Left lung (tissue), 10 donors: ENCODE data around the gene GABRD. TPM values are rescaled to one million over a fixed set of nuclear protein-coding genes. Genes with fewer than 3 reads are reported as not detected.

Experiments used
- ATAC-seq: fragments of 200-7000 bp; cut with Tn5 transposase; one replicate; pipeline ENCODE4 v1.9.1; 2020; ENCODE audit warnings: moderate library complexity
- DNase-seq, 4 donors: peaks; one replicate each; pipeline ENCODE4 v3.0.0-alpha.2; 2013 to 2020
- H3K27ac ChIP-seq, 2 donors: fragments of 200-600 bp; sonication (generic) in 1 of 2; one replicate each; pipeline versions ENCODE4 v1.5.0 to v1.8.0; 2020 to 2021
- H3K27me3 ChIP-seq, 2 donors: fragments of 200-600 bp; sonication (generic) in 1 of 2; one replicate each; pipeline versions ENCODE4 v1.5.0 to v1.8.0; 2020 to 2021
- H3K36me3 ChIP-seq, 2 donors: fragments of 200-600 bp; sonication (generic) in 1 of 2; one replicate each; pipeline versions ENCODE4 v1.5.0 to v1.8.0; 2020 to 2021
- H3K4me1 ChIP-seq, 2 donors: fragments of 200-600 bp; one replicate each; pipeline ENCODE4 v1.8.0; 2021
- H3K4me3 ChIP-seq, 2 donors: fragments of 200-600 bp; sonication (generic) in 1 of 2; one replicate each; pipeline versions ENCODE4 v1.5.0 to v1.8.0; 2020 to 2021; ENCODE audit warnings: mild to moderate bottlenecking in 1 of 2
- H3K9me3 ChIP-seq, 2 donors: fragments of 200-600 bp; sonication (generic) in 1 of 2; one replicate each; pipeline versions ENCODE4 v1.5.0 to v1.8.0; 2020 to 2021
- intact Hi-C, 2 donors: fragments of 100-400 bp; cut with DNase I; formaldehyde crosslinking; loops; one replicate each; pipeline versions ENCODE4 v1.11.2 to v1.14.2; 2022
- polyA plus RNA-seq, 6 donors: library from polyadenylated mRNA; unstranded; fragments of 120-200 nt; gene quantifications; one replicate each; pipeline ENCODE4 v1.2.1, GENCODE V29; 2013; ENCODE audit not compliant: insufficient read length in 6 of 6
- total RNA-seq, 2 donors: library from RNA; stranded (reverse); fragmentation: NEBNext Ultra II Directional; extraction: Animal tissue kit (Norgen Biotek cat#: 25700); gene quantifications; one replicate each; pipeline ENCODE4 v1.2.1, GENCODE V29; 2021
- TF ChIP-seq, protein P1 (sequence below), 2 donors: fragments of 200-600 bp; sonication (generic) in 1 of 2; IDR thresholded peaks; one replicate each; pipeline versions ENCODE4 v1.5.0 to v1.8.0; 2021; ENCODE audit warnings: antibody characterized with exemption in 2 of 2
- donor health status: DM: no; HTN: yes; CAD: no.
- donor health status: DM: no; HTN: no; CAD: no.

The GABRD gene
- total and polyA plus RNA-seq, 8 donors = 0.31 to 14.2 (median 9.3) TPM

DNA sequence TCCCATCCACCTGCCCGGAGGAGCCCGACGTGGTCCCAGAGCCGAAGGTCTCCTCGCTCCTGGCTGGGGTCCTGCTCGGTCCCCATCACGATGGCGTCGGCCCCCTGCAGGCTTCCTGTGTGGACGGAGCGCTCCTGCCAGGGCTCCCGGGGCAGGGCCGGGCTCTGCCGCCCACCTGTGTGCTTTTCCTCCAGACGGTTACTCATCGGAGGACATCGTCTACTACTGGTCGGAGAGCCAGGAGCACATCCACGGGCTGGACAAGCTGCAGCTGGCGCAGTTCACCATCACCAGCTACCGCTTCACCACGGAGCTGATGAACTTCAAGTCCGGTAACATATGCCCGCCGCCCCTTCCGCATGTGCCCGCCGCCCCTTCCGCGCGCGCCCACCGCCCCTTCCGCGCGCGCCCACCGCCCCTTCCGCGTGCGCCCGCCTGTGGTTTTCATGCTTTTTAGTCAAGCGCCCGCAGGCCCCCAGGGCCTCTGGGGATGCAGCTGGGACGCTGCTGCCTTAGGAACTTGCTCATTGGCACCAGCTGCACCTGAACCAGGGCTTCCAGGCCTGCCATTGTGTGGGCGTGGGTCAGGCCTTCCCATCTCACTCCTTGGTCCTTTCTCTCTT is 8.9 kb downstream of the GABRD start:
- peaks cover 0 to 11% of the 10 kb centered on the region in 2 donors for H3K4me1 ChIP-seq
- peaks cover 0 to 69% of the 10 kb centered on the region in 2 donors for H3K27me3 ChIP-seq
- no peaks in the 10 kb centered on the region for H3K36me3 ChIP-seq
- TF ChIP-seq, protein P1, sequence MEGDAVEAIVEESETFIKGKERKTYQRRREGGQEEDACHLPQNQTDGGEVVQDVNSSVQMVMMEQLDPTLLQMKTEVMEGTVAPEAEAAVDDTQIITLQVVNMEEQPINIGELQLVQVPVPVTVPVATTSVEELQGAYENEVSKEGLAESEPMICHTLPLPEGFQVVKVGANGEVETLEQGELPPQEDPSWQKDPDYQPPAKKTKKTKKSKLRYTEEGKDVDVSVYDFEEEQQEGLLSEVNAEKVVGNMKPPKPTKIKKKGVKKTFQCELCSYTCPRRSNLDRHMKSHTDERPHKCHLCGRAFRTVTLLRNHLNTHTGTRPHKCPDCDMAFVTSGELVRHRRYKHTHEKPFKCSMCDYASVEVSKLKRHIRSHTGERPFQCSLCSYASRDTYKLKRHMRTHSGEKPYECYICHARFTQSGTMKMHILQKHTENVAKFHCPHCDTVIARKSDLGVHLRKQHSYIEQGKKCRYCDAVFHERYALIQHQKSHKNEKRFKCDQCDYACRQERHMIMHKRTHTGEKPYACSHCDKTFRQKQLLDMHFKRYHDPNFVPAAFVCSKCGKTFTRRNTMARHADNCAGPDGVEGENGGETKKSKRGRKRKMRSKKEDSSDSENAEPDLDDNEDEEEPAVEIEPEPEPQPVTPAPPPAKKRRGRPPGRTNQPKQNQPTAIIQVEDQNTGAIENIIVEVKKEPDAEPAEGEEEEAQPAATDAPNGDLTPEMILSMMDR (IDR thresholded peaks at IDR 0.05) = no peak
- ATAC-seq = no peak
- peak in 1 of 4 donors; percentile 73 for DNase-seq
- H3K9me3 ChIP-seq = no peaks in the 10 kb centered on the region
- intact Hi-C loops = no loop called here
- no peak overlapping the region for H3K4me3 ChIP-seq
- H3K27ac ChIP-seq = no peak overlapping the region

DNA sequence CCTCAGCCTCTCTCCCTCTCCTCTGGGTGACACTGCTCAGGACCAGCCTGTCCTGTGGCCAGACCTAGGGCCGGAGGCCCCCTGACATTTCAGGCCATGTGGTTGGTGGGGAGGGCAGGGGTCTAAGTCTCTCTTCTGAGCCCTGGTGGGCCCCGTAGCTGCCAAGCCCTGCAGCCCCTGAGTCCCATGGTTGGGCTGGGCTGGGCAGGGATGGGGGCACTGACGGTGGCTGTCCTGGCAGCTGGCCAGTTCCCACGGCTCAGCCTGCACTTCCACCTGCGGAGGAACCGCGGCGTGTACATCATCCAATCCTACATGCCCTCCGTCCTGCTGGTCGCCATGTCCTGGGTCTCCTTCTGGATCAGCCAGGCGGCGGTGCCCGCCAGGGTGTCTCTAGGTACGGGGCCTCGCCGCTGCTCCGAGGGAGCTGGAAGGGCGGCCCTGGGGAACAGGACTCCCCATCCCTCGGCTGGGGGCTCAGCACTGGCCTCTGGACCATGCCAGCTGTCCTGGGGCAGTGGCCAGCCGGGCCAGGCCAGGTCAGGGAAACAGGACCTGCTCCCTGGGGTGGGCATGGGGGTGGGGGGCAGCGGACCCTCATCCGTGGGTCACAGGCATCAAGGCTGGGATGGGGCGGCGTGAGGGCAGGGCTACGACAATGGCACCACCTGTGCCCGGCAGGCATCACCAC is 9.9 kb downstream of the GABRD start:
- intact Hi-C loops = no loop called here
- Histone ChIP-seq H3K4me1 (peaks cover 0 to 11% of the 10 kb centered on the region in 2 donors), H3K27me3 (peaks cover 0 to 60% of the 10 kb centered on the region in 2 donors), H3K4me3 (no peak overlapping the region), H3K27ac (no peak overlapping the region), H3K36me3 (no peaks in the 10 kb centered on the region), H3K9me3 (no peaks in the 10 kb centered on the region)
- peak in 1 of 4 donors; percentile 73 for DNase-seq
- no peak for ATAC-seq
- TF ChIP-seq, protein P1 (IDR thresholded peaks at IDR 0.05) = no peak

DNA sequence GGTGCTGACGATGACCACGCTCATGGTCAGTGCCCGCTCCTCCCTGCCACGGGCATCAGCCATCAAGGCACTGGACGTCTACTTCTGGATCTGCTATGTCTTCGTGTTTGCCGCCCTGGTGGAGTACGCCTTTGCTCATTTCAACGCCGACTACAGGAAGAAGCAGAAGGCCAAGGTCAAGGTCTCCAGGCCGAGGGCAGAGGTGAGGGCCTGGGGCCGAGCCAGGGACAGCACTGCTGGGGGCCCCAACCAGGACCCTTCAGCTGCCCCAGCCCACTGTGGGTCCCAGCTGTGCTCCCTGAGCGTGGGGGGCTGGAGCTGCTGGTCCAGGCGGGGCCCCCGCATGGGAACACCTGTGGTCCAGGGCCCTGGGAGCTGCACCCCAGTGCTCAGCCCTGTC is 10.4 kb downstream of the GABRD start:
- Histone ChIP-seq H3K9me3 (no peaks in the 10 kb centered on the region), H3K27ac (no peak overlapping the region), H3K36me3 (no peaks in the 10 kb centered on the region), H3K4me1 (peaks cover 0 to 11% of the 10 kb centered on the region in 2 donors), H3K4me3 (no peak overlapping the region), H3K27me3 (peaks cover 0 to 54% of the 10 kb centered on the region in 2 donors)
- TF ChIP-seq, protein P1 (IDR thresholded peaks at IDR 0.05) = no peak
- ATAC-seq (no peak), DNase-seq (peak in 1 of 4 donors; percentile 60)
- intact Hi-C loops = no loop called here

DNA sequence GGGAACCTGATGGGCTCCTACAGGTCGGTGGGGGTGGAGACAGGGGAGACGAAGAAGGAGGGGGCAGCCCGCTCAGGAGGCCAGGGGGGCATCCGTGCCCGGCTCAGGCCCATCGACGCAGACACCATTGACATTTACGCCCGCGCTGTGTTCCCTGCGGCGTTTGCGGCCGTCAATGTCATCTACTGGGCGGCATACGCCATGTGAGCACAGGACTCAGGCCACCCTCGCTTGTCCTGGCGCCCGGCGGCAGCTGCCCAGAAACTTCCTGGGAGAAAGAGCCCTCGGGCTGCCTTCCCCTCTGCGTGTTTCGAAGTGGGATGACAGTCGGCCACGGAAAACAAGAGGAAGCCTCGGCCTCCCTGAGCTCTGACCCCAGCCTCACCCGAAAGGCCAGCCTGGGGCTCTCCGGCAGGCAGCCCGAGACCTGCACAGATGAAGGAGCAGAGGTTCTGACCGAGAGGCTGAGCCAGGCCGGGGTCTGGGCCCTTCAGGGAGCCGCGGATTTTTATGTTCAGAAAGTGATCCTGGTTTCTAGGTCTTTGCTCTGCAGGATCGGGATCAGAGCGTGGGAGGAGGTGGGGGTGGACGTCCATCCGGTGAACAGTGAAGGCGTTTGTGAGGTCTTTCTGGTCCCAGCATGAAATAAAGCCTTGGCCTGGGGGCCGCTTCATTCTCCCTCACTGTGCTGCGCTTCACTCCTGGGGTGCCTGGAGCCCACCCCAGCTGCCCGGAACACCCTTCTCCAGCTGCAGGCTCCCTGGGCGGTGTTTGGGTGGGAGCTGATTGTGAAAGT is 11.1 kb downstream of the GABRD start:
- intact Hi-C loops = no loop called here
- no peaks in the 10 kb centered on the region for H3K36me3 ChIP-seq
- no peak overlapping the region for H3K4me3 ChIP-seq
- TF ChIP-seq, protein P1 (IDR thresholded peaks at IDR 0.05) = no peak
- ATAC-seq = no peak
- DNase-seq = peak in 1 of 4 donors; percentile 66
- H3K27me3 ChIP-seq = peaks cover 0 to 47% of the 10 kb centered on the region in 2 donors
- H3K9me3 ChIP-seq = no peaks in the 10 kb centered on the region
- no peak overlapping the region for H3K27ac ChIP-seq
- peaks cover 0 to 8% of the 10 kb centered on the region in 2 donors for H3K4me1 ChIP-seq
